ENCODE results near the gene MMP15. TPM values are rescaled to one million over a fixed set of nuclear protein-coding genes. Genes with fewer than 3 reads are reported as not detected.
A peak's percentile ranks its signal among the peaks of the same experiment; 100 is the strongest.

Gene MMP15
- total and polyA plus RNA-seq, 2 donors = 1.2 to 1.7 TPM

DNA sequence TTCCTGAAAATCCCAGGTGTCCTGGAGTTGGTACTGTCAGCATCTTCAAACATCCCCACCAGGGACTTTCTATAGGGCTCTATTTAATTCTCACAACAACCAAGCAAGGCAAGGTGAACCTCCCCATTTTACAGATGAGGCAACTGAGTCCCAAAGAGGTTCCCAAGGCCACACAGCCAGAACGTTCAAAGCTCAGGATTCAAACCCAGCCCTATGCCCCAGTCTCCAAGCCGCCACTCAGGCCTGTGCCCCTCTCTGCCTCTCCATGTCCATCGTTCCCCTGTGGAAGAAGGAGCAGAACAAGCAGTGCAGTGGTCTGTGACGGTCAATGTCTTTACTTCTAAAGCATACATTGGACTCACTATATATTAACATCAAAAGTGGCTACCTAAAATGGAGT, 31.2 kb upstream of the MMP15 start:
- no peak for DNase-seq (ENCODE audit: low read depth in 6 of 9, low spot score in 9 of 9)
- Histone ChIP-seq H3K27me3 (ENCODE audit: control insufficient read depth in 2 of 2, insufficient read depth in 1 of 2, low read length in 1 of 2) (no peaks in the 10 kb centered on the region), H3K4me3 (ENCODE audit: low read length in 2 of 2) (no peak overlapping the region), H3K4me1 (ENCODE audit: control insufficient read depth in 2 of 2, insufficient read depth in 2 of 2, low read length in 2 of 2) (peaks cover 3 to 17% of the 10 kb centered on the region in 2 donors), H3K9me3 (ENCODE audit: control insufficient read depth in 2 of 2, insufficient read depth in 1 of 2, low read length in 1 of 2) (no peaks in the 10 kb centered on the region), H3K36me3 (ENCODE audit: control insufficient read depth in 2 of 2, insufficient read depth in 2 of 2, low read length in 1 of 2) (peaks cover 16 to 36% of the 10 kb centered on the region in 2 donors), H3K27ac (ENCODE audit: low read depth in 1 of 2, low read length in 1 of 2) (no peak overlapping the region)
- 97% methylated on average over 4 of the region's 4 CpGs for WGBS

DNA sequence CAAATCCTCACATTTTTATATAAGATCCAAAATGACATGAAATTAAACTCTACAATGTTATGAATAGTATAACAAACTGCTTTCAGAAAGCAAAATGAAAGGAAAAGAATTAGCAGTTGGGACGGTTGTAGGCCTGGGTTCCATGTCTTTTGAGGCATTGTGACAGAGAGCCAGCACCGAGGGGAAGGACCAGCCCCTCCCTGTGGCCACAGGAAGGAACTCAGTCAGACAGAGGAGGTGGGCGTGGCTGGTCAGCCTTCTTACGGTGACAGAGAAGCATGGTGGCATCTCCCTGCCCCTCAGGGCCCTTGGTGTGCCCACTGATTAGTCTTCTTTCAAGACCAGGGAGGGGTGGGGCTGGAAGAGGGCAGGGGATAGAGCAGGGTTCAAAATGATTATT, 30.8 kb upstream of the MMP15 start:
- Histone ChIP-seq H3K36me3 (ENCODE audit: control insufficient read depth in 2 of 2, insufficient read depth in 2 of 2, low read length in 1 of 2) (peaks cover 16 to 36% of the 10 kb centered on the region in 2 donors), H3K4me3 (ENCODE audit: low read length in 2 of 2) (no peak overlapping the region), H3K27me3 (ENCODE audit: control insufficient read depth in 2 of 2, insufficient read depth in 1 of 2, low read length in 1 of 2) (no peaks in the 10 kb centered on the region), H3K4me1 (ENCODE audit: control insufficient read depth in 2 of 2, insufficient read depth in 2 of 2, low read length in 2 of 2) (peaks cover 5 to 21% of the 10 kb centered on the region in 2 donors), H3K27ac (ENCODE audit: low read depth in 1 of 2, low read length in 1 of 2) (no peak overlapping the region), H3K9me3 (ENCODE audit: control insufficient read depth in 2 of 2, insufficient read depth in 1 of 2, low read length in 1 of 2) (no peaks in the 10 kb centered on the region)
- WGBS = 45% methylated on average over 4 of the region's 4 CpGs
- no peak for DNase-seq (ENCODE audit: low read depth in 6 of 9, low spot score in 9 of 9)

DNA sequence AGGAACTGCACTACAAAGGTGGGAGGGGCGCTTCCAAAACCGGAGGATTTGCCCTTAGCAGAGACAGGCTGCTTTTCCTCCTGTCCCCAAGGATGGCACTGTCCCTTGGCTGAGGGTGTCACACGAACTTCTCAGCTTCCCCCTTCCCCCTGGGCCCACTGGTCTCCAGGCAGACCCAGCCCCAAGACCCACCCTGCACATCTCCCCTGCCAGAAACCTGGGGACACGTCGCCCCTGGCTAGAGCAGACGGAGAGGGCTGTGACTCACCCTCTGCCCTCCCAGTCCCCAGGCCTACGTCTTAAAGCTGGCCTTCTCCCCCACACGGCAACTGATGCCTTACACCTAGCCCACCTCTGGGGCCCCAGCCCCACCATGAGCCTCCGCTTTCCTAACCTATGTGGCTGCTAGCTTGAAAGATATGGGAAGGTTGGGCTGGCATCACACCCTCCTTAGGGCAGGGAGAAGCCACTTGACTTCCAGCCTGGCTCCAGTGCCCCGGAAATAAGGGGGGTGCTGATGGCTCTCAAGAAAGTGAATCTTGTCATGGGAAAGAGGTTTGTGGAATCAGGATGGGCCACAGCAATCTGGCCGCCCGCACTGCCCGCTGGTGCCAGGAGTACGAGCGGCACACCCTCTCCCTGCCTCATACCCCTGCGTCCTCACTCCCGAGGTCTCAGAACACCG, 29.7 kb upstream of the MMP15 start:
- Histone ChIP-seq H3K4me1 (ENCODE audit: control insufficient read depth in 2 of 2, insufficient read depth in 2 of 2, low read length in 2 of 2) (peaks cover 6 to 24% of the 10 kb centered on the region in 2 donors), H3K27me3 (ENCODE audit: control insufficient read depth in 2 of 2, insufficient read depth in 1 of 2, low read length in 1 of 2) (no peaks in the 10 kb centered on the region), H3K9me3 (ENCODE audit: control insufficient read depth in 2 of 2, insufficient read depth in 1 of 2, low read length in 1 of 2) (peaks cover 0 to 1% of the 10 kb centered on the region in 2 donors), H3K27ac (ENCODE audit: low read depth in 1 of 2, low read length in 1 of 2) (no peak overlapping the region), H3K4me3 (ENCODE audit: low read length in 2 of 2) (no peak overlapping the region), H3K36me3 (ENCODE audit: control insufficient read depth in 2 of 2, insufficient read depth in 2 of 2, low read length in 1 of 2) (peaks cover 16 to 36% of the 10 kb centered on the region in 2 donors)
- no peak for DNase-seq (ENCODE audit: low read depth in 6 of 9, low spot score in 9 of 9)
- 98% methylated on average over 18 of the region's 18 CpGs for WGBS

DNA sequence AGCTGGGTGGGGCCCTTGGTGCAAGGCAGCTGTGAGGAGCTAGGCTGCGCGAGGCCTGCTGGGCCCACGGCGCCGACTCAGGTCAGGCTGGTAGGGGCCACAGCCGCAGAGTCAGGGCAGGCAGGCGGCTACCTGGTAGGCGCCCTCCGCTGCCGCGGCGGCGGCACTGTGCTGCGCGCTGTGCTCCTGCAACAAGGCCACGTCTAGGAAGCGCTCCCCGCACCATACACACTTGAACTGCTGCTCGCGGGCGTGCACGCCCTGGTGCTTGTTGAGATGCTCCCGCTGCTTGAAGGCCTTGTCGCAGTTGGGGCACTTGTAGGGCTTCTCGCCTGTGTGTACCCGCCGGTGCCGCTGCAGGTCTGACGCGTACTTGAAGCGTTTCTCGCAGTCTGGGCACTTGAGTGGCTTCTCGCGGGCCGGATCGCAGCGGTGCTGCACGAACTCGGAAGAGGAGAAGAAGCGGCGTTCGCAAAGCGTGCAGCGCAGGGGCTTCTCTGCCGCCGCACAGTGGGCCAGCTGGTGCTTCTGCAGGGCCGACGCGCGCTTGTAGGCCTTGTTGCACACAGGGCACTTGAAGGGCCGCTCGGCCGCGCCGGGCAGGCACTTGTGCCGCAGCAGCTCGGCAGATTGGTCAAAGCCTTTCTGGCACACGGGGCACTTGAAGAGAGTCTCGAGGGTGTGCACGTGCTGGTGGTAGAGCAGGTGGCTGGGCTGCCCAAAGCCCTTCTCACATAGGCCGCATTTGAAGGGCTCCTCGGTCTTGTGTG, 29.0 kb upstream of the MMP15 start:
- Histone ChIP-seq H3K27me3 (ENCODE audit: control insufficient read depth in 2 of 2, insufficient read depth in 1 of 2, low read length in 1 of 2) (no peaks in the 10 kb centered on the region), H3K4me1 (ENCODE audit: control insufficient read depth in 2 of 2, insufficient read depth in 2 of 2, low read length in 2 of 2) (peaks cover 7 to 27% of the 10 kb centered on the region in 2 donors), H3K9me3 (ENCODE audit: control insufficient read depth in 2 of 2, insufficient read depth in 1 of 2, low read length in 1 of 2) (peaks cover 0 to 3% of the 10 kb centered on the region in 2 donors), H3K36me3 (ENCODE audit: control insufficient read depth in 2 of 2, insufficient read depth in 2 of 2, low read length in 1 of 2) (peaks cover 16 to 36% of the 10 kb centered on the region in 2 donors), H3K27ac (ENCODE audit: low read depth in 1 of 2, low read length in 1 of 2) (no peak overlapping the region), H3K4me3 (ENCODE audit: low read length in 2 of 2) (no peak overlapping the region)
- 98% methylated on average over 62 of the region's 62 CpGs for WGBS
- no peak for DNase-seq (ENCODE audit: low read depth in 6 of 9, low spot score in 9 of 9)

DNA sequence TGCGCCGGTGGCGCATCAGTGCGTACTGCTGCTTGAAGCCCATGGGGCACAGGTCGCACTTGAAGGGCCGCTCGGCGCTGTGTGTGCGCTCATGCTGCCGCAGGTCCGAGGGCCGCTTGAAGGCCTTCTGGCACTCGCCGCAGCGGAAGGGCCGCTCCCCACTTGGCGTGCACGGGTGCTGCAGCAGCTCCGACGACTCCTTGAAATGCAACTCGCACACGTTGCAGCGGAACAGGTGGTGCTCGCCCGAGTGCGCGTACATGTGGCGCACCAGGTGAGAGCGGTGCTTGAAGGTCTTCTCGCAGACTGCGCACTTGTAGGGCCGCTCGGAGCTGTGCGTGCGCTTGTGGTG, 28.4 kb upstream of the MMP15 start:
- 98% methylated on average over 35 of the region's 35 CpGs for WGBS
- no peak for DNase-seq (ENCODE audit: low read depth in 6 of 9, low spot score in 9 of 9)
- H3K4me3 ChIP-seq (ENCODE audit: low read length in 2 of 2) = no peak overlapping the region

DNA sequence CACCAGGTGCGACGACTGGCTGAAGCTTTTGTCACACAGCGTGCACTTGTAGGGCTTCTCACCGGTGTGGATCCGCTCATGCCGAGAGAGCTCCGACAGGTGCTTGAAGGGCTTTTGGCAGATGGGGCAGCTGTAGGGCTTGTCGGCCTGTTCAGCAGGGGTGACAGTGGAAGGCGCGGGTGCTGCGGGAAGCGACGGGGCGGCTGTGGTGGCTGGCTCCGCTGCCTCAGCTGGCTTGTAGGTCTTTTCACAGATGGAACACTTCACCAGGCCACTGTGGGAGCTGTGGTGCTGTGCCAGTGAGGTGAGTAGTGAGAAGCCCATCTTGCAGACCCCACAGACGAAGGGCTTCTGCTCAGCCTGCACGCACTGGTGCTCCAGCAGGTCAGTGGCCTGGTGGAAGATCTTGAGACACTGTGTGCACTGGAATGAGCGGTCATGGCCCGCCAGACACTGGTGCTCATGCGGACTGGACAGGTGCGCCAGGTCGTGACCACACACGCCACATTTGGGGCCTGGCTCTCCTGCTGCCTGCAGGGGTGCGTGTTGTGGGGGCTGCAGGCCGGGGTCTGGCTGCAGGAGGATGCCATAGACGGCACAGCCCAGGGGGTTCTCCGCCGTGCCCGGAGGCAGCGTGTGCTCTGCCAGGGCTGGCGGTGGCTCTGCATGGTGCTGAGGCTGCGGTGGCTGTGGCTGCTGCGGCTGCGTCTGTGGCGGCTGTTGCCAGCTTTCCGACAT, 27.9 kb upstream of the MMP15 start:
- Histone ChIP-seq H3K4me3 (ENCODE audit: low read length in 2 of 2) (no peak overlapping the region), H3K27ac (ENCODE audit: low read depth in 1 of 2, low read length in 1 of 2) (no peak overlapping the region)
- no peak for DNase-seq (ENCODE audit: low read depth in 6 of 9, low spot score in 9 of 9)

More for the DNA sequence above, 28.4 kb upstream of the MMP15 start:
- peaks cover 10 to 32% of the 10 kb centered on the region in 2 donors for H3K4me1 ChIP-seq (ENCODE audit: control insufficient read depth in 2 of 2, insufficient read depth in 2 of 2, low read length in 2 of 2)
- H3K27ac ChIP-seq (ENCODE audit: low read depth in 1 of 2, low read length in 1 of 2) = no peak overlapping the region
- H3K36me3 ChIP-seq (ENCODE audit: control insufficient read depth in 2 of 2, insufficient read depth in 2 of 2, low read length in 1 of 2) = peaks cover 16 to 36% of the 10 kb centered on the region in 2 donors
- no peaks in the 10 kb centered on the region for H3K27me3 ChIP-seq (ENCODE audit: control insufficient read depth in 2 of 2, insufficient read depth in 1 of 2, low read length in 1 of 2)
- H3K9me3 ChIP-seq (ENCODE audit: control insufficient read depth in 2 of 2, insufficient read depth in 1 of 2, low read length in 1 of 2) = peaks cover 0 to 3% of the 10 kb centered on the region in 2 donors

DNA sequence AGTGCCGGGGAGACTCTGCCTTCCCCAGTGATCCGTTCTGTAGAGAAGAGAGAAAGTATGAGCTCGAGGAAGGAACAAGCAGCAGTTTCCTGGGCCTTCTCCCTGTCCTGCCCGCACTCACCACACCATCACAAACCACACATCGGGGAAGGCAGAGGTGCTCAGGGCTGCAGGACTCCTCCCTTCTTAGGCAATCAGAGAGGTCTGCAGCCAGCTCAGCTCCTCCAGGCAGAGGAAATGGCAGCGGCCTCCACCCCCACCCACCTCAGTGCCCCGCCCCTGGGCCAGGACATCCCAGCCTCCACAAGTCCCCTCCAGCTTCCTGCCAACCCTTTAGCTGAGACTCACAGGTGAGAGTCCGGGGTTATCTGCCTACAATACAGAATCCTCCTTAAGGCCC, 27.1 kb upstream of the MMP15 start:
- Histone ChIP-seq H3K4me1 (ENCODE audit: control insufficient read depth in 2 of 2, insufficient read depth in 2 of 2, low read length in 2 of 2) (peaks cover 10 to 26% of the 10 kb centered on the region in 2 donors), H3K27me3 (ENCODE audit: control insufficient read depth in 2 of 2, insufficient read depth in 1 of 2, low read length in 1 of 2) (no peaks in the 10 kb centered on the region), H3K4me3 (ENCODE audit: low read length in 2 of 2) (no peak overlapping the region), H3K27ac (ENCODE audit: low read depth in 1 of 2, low read length in 1 of 2) (no peak overlapping the region), H3K9me3 (ENCODE audit: control insufficient read depth in 2 of 2, insufficient read depth in 1 of 2, low read length in 1 of 2) (peaks cover 0 to 3% of the 10 kb centered on the region in 2 donors), H3K36me3 (ENCODE audit: control insufficient read depth in 2 of 2, insufficient read depth in 2 of 2, low read length in 1 of 2) (peaks cover 25 to 47% of the 10 kb centered on the region in 2 donors)
- WGBS = 88% methylated on average over 8 of the region's 8 CpGs
- DNase-seq (ENCODE audit: low read depth in 6 of 9, low spot score in 9 of 9) = no peak

More for the DNA sequence above, 27.9 kb upstream of the MMP15 start:
- Histone ChIP-seq H3K27me3 (ENCODE audit: control insufficient read depth in 2 of 2, insufficient read depth in 1 of 2, low read length in 1 of 2) (no peaks in the 10 kb centered on the region), H3K36me3 (ENCODE audit: control insufficient read depth in 2 of 2, insufficient read depth in 2 of 2, low read length in 1 of 2) (peaks cover 19 to 40% of the 10 kb centered on the region in 2 donors), H3K9me3 (ENCODE audit: control insufficient read depth in 2 of 2, insufficient read depth in 1 of 2, low read length in 1 of 2) (peaks cover 0 to 3% of the 10 kb centered on the region in 2 donors), H3K4me1 (ENCODE audit: control insufficient read depth in 2 of 2, insufficient read depth in 2 of 2, low read length in 2 of 2) (peaks cover 10 to 32% of the 10 kb centered on the region in 2 donors)
- 97% methylated on average over 36 of the region's 36 CpGs for WGBS

DNA sequence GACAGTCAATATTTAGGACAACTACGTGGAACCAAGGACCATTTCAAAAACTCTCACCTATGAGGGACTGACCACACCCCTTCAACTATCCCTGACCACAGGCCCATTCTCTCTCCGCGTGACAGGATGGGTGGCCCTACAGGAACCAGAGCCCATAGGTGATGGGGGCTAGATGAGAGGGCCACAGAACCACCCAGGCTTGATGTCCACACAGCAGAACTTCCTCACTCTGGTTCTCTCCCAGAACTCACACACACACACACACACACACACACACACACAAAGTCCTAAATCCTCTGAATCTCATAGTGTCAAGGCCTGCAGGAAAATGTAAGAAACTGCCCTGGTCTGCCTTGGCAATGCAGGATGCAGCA, 26.6 kb upstream of the MMP15 start:
- peaks cover 26 to 43% of the 10 kb centered on the region in 2 donors for H3K36me3 ChIP-seq (ENCODE audit: control insufficient read depth in 2 of 2, insufficient read depth in 2 of 2, low read length in 1 of 2)
- WGBS = 98% methylated on average over 3 of the region's 3 CpGs
- H3K27ac ChIP-seq (ENCODE audit: low read depth in 1 of 2, low read length in 1 of 2) = peak overlapping the region in 1 of 2 donors; percentile 57
- no peaks in the 10 kb centered on the region for H3K27me3 ChIP-seq (ENCODE audit: control insufficient read depth in 2 of 2, insufficient read depth in 1 of 2, low read length in 1 of 2)
- peaks cover 0 to 3% of the 10 kb centered on the region in 2 donors for H3K9me3 ChIP-seq (ENCODE audit: control insufficient read depth in 2 of 2, insufficient read depth in 1 of 2, low read length in 1 of 2)
- peaks cover 10 to 26% of the 10 kb centered on the region in 2 donors for H3K4me1 ChIP-seq (ENCODE audit: control insufficient read depth in 2 of 2, insufficient read depth in 2 of 2, low read length in 2 of 2)
- H3K4me3 ChIP-seq (ENCODE audit: low read length in 2 of 2) = no peak overlapping the region
- DNase-seq (ENCODE audit: low read depth in 6 of 9, low spot score in 9 of 9) = no peak

Data from thymus (tissue), 11 donors.